Activated naive CD4-positive, alpha-beta T cell treated with anti-CD3 and anti-CD28 coated beads for 36 hours (primary cell): ENCODE measurements around the gene C5orf22. TPM values are rescaled to one million over a fixed set of nuclear protein-coding genes. Genes with fewer than 3 reads are reported as not detected.
"Not testable (repeated sequence)": the region's sequence is repeated elsewhere in the genome, so short reads cannot be mapped to it uniquely, and the experiment has no call there.

Experiments
- CTCF ChIA-PET: fragments of 350-600 bp; sonication (Branson Sonifier 250); formaldehyde crosslinking; loops from one replicate; lab custom pipeline; 2021; ENCODE audit warnings: antibody characterized with exemption; lab: Charles Lee
- DNase-seq: peaks from one replicate; pipeline ENCODE4 v3.0.0-alpha.2; 2020
- H3K27ac Mint-ChIP-seq: one replicate; pipeline ENCODE4 v1.8.0; 2021; ENCODE audit warnings: mild to moderate bottlenecking, mixed read lengths
- H3K27me3 Mint-ChIP-seq: one replicate; pipeline ENCODE4 v1.8.0; 2021; ENCODE audit warnings: low read depth, mixed read lengths
- H3K36me3 Mint-ChIP-seq: one replicate; pipeline ENCODE4 v1.8.0; 2021; ENCODE audit warnings: low read depth, mixed read lengths
- H3K4me1 Mint-ChIP-seq: one replicate; pipeline ENCODE4 v1.8.0; 2021; ENCODE audit warnings: low read depth, mixed read lengths
- H3K4me3 Mint-ChIP-seq: one replicate; pipeline ENCODE4 v1.8.0; 2021; ENCODE audit warnings: mild to moderate bottlenecking, moderate library complexity, mixed read lengths
- H3K9me3 Mint-ChIP-seq: one replicate; pipeline ENCODE4 v1.8.0; 2021; ENCODE audit warnings: mixed read lengths
- intact Hi-C: fragments of 100-400 bp; cut with micrococcal nuclease; formaldehyde crosslinking; loops from one replicate; pipeline ENCODE4 v1.15.1; 2023
- total RNA-seq, 2 experiments: library from RNA; stranded (reverse); gene quantifications; one replicate each; pipeline ENCODE4 v1.2.3, GENCODE V29; 2021

The C5orf22 gene
- total RNA-seq, 2 experiments from 2014 or later = 23.7 to 25.5 TPM

GRCh38 chr5:31585166-31585894 is 53.2 kb downstream of the C5orf22 start:
- Mint-ChIP-seq H3K36me3 (no peaks in the 10 kb centered on the region), H3K9me3 (no peaks in the 10 kb centered on the region), H3K27me3 (peaks cover 6% of the 10 kb centered on the region), H3K27ac (no peak overlapping the region), H3K4me1 (no peaks in the 10 kb centered on the region), H3K4me3 (no peak overlapping the region)
- DNase-seq = no peak
- CTCF ChIA-PET = interaction anchor here (1.7 kb wide), 1 partner anchor 492 kb away, joined by 4 read pairs; no protein-coding TSS in a partner anchor
- intact Hi-C loops = no loop called here

DNA sequence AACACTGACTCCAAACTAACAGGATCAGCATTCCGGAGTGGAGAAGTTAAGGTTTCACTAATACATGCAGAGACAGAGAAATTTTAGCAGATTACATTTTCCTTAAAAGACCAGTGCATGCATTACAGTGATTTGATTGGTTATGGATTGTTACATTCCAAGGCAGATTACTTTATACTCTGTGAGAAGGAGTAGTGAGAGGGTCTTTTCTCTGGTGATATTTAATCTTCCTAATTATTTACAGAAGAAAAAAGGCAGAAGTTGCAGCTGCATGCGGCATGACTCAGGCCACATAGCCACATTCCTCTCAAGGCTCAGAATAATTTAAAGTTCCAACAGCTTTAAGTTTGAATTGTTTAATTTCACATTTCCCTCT is 53.8 kb downstream of the C5orf22 start:
- intact Hi-C loops = no loop called here
- CTCF ChIA-PET = interaction anchor here (1.7 kb wide), 1 partner anchor 491 kb away, joined by 4 read pairs; no protein-coding TSS in a partner anchor
- peaks cover 6% of the 10 kb centered on the region for H3K27me3 Mint-ChIP-seq
- H3K27ac Mint-ChIP-seq = no peak overlapping the region
- H3K4me1 Mint-ChIP-seq = no peaks in the 10 kb centered on the region
- no peaks in the 10 kb centered on the region for H3K9me3 Mint-ChIP-seq
- no peaks in the 10 kb centered on the region for H3K36me3 Mint-ChIP-seq
- DNase-seq = no peak
- no peak overlapping the region for H3K4me3 Mint-ChIP-seq

DNA sequence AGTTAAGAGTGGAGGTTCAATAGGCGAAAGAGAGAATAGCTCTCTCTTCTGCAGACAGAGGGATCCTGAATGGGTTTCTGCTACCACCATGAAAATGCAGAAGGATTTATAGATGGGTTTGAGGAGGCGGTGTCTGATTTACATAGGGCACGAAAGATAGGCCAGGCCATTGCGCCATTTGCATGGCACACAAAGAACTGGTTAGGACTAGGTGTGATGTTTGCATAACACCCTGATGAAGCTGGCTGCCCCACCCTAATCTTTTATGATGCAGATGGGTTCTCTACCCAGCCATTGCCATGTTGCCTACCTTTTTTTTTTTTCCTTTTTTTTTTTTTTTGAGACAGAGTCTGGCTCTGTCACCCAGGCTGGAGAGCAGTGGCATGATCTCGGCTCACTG is 55.4 kb downstream of the C5orf22 start:
- CTCF ChIA-PET = no interaction called here

DNA sequence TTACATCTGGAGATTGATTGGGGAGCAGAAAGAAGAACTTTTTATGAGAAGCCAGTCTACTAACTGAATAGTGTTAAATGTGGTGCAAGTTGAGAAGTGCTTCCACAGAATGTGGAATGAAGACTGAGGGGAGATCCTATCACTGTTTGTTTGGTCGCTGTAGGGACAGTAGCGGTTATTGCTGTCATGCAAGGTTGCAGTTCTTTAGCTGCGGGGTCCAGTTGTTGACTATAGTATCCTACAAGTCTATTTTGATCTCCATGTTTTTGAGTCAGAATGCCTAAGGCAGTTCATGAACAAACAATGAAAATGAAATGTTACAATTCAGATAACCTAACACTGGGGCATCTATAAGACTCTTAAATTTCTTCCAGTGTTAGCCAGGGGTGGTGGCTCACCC is 61.6 kb downstream of the C5orf22 start:
- no peak for DNase-seq
- Mint-ChIP-seq H3K36me3 (no peaks in the 10 kb centered on the region), H3K27me3 (peaks cover 11% of the 10 kb centered on the region), H3K9me3 (no peaks in the 10 kb centered on the region), H3K4me3 (no peak overlapping the region), H3K4me1 (no peaks in the 10 kb centered on the region), H3K27ac (no peak overlapping the region)
- CTCF ChIA-PET = interaction anchor here (1.1 kb wide), 1 partner anchor 499 kb away, joined by 3 read pairs; no protein-coding TSS in a partner anchor
- intact Hi-C loops = no loop called here

More for the DNA sequence above, 55.4 kb downstream of the C5orf22 start:
- no peak overlapping the region for H3K27ac Mint-ChIP-seq
- no peaks in the 10 kb centered on the region for H3K36me3 Mint-ChIP-seq
- no peaks in the 10 kb centered on the region for H3K9me3 Mint-ChIP-seq
- H3K27me3 Mint-ChIP-seq = peaks cover 9% of the 10 kb centered on the region
- intact Hi-C loops = no loop called here
- DNase-seq = no peak
- no peak overlapping the region for H3K4me3 Mint-ChIP-seq
- no peaks in the 10 kb centered on the region for H3K4me1 Mint-ChIP-seq

GRCh38 chr5:31596354-31596753 is 64.3 kb downstream of the C5orf22 start:
- no peak for DNase-seq
- Mint-ChIP-seq H3K27me3 (peaks cover 16% of the 10 kb centered on the region), H3K4me3 (no peak overlapping the region), H3K4me1 (no peaks in the 10 kb centered on the region), H3K27ac (no peak overlapping the region), H3K9me3 (no peaks in the 10 kb centered on the region), H3K36me3 (no peaks in the 10 kb centered on the region)
- intact Hi-C loops = no loop called here
- CTCF ChIA-PET = no interaction called here

- peaks cover 14% of the 10 kb centered on the region for H3K27me3 Mint-ChIP-seq
- CTCF ChIA-PET = interaction anchor here (0.6 to 0.7 kb wide), 4 partner anchors 224 to 1083 kb away, joined by 3 to 4 read pairs (median 4); no protein-coding TSS in a partner anchor
These were observed 66.8 kb downstream of the C5orf22 start for GRCh38 chr5:31598640-31599611.

DNA sequence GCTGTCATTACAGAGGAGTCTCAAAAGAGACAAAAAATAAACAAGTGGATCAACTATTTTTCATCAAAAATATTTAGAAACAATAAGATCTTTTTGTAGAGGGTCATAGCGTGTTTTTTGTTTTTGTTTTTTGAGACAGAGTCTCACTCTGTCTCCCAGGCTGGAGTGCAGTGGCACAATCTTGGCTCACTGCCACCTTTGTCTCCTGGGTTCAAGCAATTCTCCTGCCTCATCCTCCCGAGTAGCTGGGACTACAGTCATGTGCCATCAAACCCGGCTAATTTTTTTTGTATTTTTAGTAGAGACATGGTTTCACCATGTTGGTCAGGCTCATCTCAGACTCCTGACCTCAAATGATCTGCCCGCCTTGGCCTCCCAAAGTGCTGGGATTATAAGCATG is 70.2 kb downstream of the C5orf22 start:
- DNase-seq, H3K27ac Mint-ChIP-seq, CTCF ChIA-PET, H3K4me1 Mint-ChIP-seq, H3K9me3 Mint-ChIP-seq, intact Hi-C loops, H3K36me3 Mint-ChIP-seq, H3K4me3 Mint-ChIP-seq: not testable (repeated sequence)
- peaks cover 13% of the 10 kb centered on the region for H3K27me3 Mint-ChIP-seq

More at GRCh38 chr5:31598640-31599611, 66.8 kb downstream of the C5orf22 start:
- Mint-ChIP-seq H3K9me3 (no peaks in the 10 kb centered on the region), H3K4me1 (no peaks in the 10 kb centered on the region), H3K4me3 (no peak overlapping the region), H3K27ac (no peak overlapping the region), H3K36me3 (no peaks in the 10 kb centered on the region)
- intact Hi-C loops = no loop called here
- no peak for DNase-seq

DNA sequence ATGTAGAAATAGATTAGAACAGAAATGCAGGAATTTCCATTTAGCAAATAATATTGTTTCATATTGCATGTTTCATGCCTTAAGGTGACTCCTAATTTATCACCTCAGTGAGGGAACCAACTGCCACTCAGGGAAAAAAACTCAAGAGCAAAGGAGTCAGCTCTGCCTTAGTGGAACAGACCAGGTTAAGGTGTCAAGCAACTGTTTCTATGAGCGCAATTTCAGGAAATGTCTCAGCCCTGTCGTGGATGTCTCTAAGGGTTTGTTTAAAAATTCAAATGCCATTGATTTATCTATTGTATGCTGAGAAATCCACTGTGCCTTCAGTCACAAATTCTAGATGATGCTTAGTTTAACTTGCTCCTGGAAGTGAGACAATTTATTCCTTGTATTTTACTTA is 72.1 kb downstream of the C5orf22 start:
- H3K9me3 Mint-ChIP-seq = no peaks in the 10 kb centered on the region
- CTCF ChIA-PET = no interaction called here
- no peaks in the 10 kb centered on the region for H3K36me3 Mint-ChIP-seq
- intact Hi-C loops = no loop called here
- no peaks in the 10 kb centered on the region for H3K4me1 Mint-ChIP-seq
- no peak overlapping the region for H3K27ac Mint-ChIP-seq
- H3K27me3 Mint-ChIP-seq = peaks cover 3% of the 10 kb centered on the region
- no peak overlapping the region for H3K4me3 Mint-ChIP-seq
- no peak for DNase-seq

DNA sequence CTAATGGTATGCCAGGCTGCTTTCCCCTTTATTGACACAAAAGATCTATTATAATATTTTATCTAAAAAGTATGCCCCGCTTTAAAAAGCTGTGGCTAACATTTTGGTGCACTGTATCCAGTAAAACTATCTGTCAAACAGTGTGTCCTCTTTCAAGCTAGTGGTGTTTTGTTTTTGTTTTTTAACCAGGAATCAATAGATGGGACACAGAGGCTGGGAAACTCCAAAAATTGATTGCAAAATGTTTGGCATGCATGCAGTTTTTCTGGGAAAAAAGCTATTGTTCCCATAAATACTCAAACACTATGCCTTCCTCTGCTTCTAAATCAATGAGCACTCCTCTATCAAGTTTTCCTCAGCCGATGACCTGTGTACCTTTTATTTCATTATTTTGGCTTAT is 72.5 kb downstream of the C5orf22 start:
- no peak for DNase-seq
- H3K27ac Mint-ChIP-seq = no peak overlapping the region
- H3K4me3 Mint-ChIP-seq = no peak overlapping the region
- no peaks in the 10 kb centered on the region for H3K4me1 Mint-ChIP-seq
- H3K9me3 Mint-ChIP-seq = no peaks in the 10 kb centered on the region
- intact Hi-C loops = no loop called here
- CTCF ChIA-PET = no interaction called here
- H3K36me3 Mint-ChIP-seq = no peaks in the 10 kb centered on the region
- peaks cover 5% of the 10 kb centered on the region for H3K27me3 Mint-ChIP-seq

Other genes with a start within 250 kb of the C5orf22 start
- gene DROSHA, start 208 bp upstream of the C5orf22 start, total RNA-seq = 10 to 100 TPM; 60.7 to 60.9 TPM
- under 1 TPM; 0.05 to 0.25 TPM for gene PDZD2, start 106.8 kb downstream of the C5orf22 start, total RNA-seq